Measurements from ENCODE around the gene DCUN1D4.

Gene DCUN1D4

GRCh38 chr4:51842554-51843308 lies at the start of gene DCUN1D4:
Gene DCUN1D4 (plus strand): TSS chr4:51843153. CDS start chr4:51843243, 90 bp downstream.
- peak; percentile 98 for FAIRE-seq

DNA sequence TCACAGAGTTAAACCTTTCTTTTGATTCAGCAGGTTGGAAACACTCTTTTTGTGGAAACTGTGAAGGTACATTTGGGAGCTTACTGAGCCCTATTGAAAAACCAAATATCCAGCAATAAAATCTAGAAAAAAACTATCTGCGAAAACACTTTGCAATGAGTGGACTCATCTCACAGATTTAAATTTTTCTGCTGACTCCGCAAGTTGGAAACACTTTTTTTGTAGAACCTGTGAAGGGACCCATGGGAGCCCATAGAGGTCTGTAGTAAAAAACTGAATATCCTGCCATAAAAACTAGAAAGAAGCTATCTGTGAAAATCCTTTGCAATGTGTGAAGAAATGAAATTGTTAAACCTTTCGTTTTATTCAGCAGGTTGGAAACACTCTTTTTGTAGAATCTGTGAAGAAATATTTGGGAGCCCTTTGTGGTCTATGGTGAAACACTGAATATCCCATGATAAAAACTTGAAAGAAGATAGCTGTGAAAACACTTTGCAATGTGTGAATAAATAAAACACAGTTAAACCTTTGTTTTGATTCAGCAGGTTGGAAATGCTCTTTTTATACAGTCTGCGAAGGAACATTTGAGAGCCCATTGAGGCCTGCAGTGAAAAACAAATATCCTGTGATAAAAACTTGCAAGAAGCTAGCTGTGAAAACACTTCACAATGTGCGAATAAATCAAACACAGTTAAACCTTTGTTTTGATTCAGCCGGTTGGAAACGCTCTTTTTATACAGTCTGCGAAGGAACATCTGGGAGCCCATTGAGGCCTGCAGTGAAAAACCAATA lies 22.3 kb upstream of the DCUN1D4 start:
- FAIRE-seq, result no peak

DNA sequence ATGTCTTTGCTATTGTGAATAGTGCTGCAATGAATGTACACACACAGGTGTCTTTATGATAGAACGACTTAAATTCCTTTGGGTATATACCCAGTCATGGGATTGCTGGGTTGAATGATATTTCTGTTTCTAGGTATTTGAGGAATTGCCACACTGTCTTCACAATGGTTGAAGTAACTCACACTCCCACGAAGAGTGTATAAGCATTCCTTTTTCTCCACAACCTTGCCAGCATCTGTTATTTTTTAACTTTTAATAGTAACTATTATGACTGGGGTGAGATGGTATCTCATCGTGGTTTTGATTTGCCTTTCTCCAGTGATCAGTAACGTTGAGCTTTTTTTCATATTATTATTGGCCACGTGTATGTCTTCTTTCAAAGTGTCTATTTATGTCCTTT lies 17.6 kb upstream of the DCUN1D4 start:
- no peak for FAIRE-seq

GRCh38 chr4:51830156-51830720 lies 12.7 kb upstream of the DCUN1D4 start:
- no peak for FAIRE-seq

GRCh38 chr4:51831133-51831532 lies 11.8 kb upstream of the DCUN1D4 start:
- FAIRE-seq, result no peak

DNA sequence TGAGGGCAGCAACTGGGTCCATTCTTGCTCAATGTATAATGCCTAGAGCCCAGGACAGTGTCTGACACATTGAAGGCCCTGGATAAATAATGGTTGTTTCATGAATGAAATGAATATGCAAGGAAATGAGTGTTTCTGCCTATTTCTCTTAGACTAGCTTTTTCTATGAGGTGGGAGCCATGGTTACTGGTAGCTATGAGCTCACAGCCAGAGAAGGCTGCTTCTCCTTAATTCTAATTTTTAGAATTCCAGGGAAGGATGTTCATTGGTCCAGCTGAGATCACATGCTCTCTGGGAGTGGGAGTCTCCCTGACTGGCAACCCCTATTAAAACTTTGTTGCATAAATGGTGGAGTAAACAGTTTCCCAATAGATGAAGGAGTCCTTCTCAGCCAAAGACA lies 9.7 kb upstream of the DCUN1D4 start:
- no peak for FAIRE-seq

DNA sequence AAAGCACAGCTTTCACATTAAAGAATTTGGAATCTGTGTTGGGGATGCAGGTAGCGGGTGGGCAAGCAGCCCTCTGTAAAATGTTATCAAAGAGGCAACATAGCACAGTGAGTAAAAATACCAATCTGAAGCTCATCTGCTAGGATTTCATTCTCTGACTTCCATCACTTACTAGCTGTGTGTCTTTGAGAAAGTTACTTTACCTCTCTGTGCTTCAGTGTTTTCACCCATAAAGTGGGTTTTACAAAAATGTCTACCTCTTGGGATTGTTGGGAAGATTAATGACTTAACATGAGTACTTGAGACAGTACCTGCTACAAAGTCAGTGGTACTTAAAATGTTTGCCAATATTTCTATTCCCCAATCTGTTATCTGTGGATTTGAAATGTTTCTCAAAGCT lies 7.9 kb upstream of the DCUN1D4 start:
- FAIRE-seq, result no peak

DNA sequence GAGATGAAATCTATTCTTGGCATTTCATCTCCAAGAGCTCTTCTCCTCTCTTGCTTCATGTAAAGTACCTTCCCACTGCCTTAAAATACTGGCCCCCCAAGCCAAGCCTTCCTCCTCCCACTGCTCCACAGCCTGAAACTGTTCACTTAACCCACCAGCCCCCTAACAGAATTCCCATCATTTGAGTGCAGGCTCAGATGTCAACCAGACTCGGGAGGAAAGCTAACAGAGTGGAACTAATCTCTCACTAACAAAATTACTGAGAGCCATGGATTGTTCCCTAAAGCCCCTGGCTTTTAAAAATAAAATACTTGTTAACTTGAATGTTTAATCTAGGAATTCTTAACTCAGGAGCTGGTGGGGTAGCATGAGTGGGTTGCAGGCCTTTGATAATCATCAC lies 7.1 kb upstream of the DCUN1D4 start:
- no peak for FAIRE-seq

GRCh38 chr4:51836549-51836948 lies 6.4 kb upstream of the DCUN1D4 start:
- FAIRE-seq, result no peak

GRCh38 chr4:51840781-51841180 lies 2.2 kb upstream of the DCUN1D4 start:
- FAIRE-seq, result no peak

DNA sequence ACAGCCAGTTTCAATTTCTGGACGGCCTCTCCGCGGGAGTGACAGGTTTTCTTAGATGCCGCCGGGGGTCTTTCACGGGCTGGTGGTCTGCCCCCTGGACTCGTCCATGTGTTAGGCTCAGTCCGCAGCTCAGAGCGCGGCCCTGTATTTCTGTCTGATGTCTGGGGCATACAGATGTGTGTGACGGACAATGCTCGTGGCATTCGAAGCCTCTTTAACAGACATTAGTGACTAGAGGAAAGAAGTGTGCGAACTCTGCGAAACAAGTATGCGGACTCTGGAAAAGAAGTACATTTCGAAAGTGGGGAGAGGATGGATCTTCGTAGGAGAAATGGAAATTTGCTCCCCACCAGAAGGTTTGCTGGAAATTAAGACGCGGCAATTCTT lies 793 bp upstream of the DCUN1D4 start:
- FAIRE-seq, result no peak

- no peak for FAIRE-seq
These were observed 578 bp downstream of the DCUN1D4 start for GRCh38 chr4:51843309-51844152.

- peak; percentile 94 for FAIRE-seq
These were observed 1.5 kb downstream of the DCUN1D4 start for GRCh38 chr4:51844153-51845054.

DNA sequence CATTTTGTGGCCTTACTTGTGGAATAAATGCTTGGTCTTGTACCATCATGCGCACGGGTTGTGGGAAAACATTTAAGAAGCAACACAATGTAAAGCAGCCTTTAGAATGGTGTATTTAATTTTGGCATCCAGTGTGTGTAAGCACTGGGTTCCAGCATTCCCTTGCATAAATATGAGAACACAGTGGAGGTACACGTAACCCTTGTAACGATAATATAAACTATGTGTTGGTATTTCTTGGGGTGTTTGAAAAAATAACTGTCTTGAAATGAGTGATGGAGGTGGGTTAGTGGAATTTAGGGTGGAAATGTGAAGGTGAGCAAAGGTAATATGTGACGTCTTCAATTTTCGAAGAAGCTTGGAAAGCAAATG lies 2.1 kb downstream of the DCUN1D4 start:
- FAIRE-seq, result no peak

DNA sequence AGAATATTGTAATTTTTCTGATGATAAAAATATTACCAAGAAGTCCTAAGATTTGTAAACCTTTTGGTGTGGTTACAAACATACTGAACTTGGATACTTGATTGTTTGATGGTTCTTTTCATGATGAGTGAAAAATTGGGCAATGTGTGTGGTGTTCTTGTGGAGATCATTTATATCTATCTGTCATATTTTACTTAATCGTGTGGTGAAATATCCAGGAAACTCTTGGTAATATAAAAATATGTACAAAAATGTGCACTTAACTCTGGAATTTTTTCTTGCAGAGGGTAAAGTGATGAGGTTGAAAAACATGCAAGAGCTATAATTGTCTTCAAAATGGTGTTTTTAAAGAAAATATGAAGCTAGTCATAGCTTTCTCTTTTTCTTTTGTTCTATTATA lies 2.8 kb downstream of the DCUN1D4 start:
- FAIRE-seq, result no peak

- no peak for FAIRE-seq
These were observed 6.5 kb downstream of the DCUN1D4 start for GRCh38 chr4:51849430-51849829.

GRCh38 chr4:51850294-51850693 lies 7.3 kb downstream of the DCUN1D4 start:
- no peak for FAIRE-seq

GRCh38 chr4:51851090-51851936 lies 8.4 kb downstream of the DCUN1D4 start:
- FAIRE-seq, result no peak

DNA sequence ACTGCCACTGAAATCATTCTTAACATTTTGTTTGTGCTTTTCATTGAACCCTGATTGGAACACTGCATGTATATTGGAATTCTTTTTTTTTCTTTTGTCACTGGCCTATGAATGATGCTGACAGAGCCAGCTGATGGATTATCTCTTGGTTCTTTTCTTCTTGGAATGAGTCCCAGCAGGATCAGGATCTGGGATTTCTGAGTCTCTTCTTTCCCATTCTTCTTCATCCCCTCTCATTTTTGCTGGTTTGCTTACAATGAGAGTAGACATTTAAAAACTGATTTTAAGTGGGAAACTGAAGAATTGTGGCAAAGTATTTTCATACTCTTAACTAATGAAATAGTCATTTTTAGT lies 9.0 kb downstream of the DCUN1D4 start:
- FAIRE-seq, result no peak

DNA sequence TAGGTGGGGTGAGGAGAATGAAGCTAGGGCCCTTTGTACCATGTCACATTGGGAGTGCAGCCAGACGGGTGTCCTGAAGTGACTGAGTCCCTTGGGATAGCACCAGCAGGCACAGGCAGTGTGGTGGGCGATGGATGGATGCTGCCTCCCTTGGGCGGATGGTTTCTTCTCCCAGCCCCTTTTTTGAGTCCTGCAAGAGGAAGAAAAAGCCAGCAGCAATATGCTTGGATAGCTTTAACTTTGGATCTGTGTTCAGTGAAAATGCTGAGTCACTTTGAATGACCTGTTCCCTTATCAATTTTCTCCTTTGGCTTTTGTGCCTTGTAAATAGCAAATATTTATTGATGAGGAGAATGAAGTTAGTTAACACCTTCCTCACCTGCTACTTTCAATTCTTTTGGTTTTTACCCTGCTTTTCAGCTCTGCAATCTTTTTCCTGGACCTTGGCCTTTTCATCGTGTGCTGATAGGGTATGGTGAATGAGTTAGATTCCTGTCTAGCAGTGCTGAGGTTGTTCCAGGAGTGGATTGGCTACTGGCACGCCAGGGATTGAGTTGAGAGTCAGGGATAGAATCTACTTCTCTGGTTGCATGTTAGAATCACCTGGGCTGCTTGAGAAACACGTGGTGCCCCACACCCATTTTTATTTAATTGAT lies 10.2 kb downstream of the DCUN1D4 start:
- FAIRE-seq, result no peak

DNA sequence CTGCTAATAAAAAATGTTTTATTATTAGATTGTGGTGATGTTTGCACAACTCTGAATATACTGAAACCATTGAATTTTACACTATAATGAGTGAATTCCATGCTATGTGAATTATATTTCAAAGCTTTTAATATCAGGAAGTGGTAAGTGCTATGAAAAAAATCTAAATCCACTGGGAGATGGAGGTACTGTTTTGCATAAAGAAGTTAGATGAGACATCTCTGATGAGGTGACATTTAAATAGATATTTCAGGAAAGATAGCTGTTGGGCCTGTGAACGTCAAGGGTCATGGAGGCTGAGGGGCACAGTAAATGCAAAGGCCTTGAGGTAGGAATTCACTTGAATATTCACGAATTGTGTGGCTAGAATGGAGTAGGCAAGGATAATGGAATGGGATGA lies 12.3 kb downstream of the DCUN1D4 start:
- FAIRE-seq, result no peak

Measured in G401.6 (cell line).